GM12878 (cell line): ENCODE results near the gene KBTBD7. TPM values are rescaled to one million over a fixed set of nuclear protein-coding genes. Genes with fewer than 3 reads are reported as not detected.

ENCODE experiments used
- ATAC-seq: fragments of 200-7000 bp; cut with Tn5 transposase; 3 replicates; pipeline ENCODE4 v1.9.1; 2020; ENCODE audit warnings: mild to moderate bottlenecking, moderate library complexity
- BruUV-seq: library from RNA; stranded (reverse); fragments of 400-500 nt; replicated peaks from 2 replicates; lab custom pipeline; 2021; lab: Mats Ljungman, UMichigan
- CTCF ChIA-PET: fragments of 300-600 bp; sonication (Branson Sonifier 250); formaldehyde crosslinking; extraction: SDS; loops from one replicate; lab custom pipeline; 2021; ENCODE audit warnings: inconsistent platforms; lab: Yijun Ruan, JAX
- POLR2A ChIA-PET: fragments of 350-600 bp; formaldehyde crosslinking; extraction: SDS; loops from one replicate; lab custom pipeline; 2021; ENCODE audit warnings: inconsistent platforms; lab: Charles Lee
- RAD21 ChIA-PET: fragments of 300-600 bp; sonication (Branson Sonifier 250); formaldehyde crosslinking; loops from one replicate; lab custom pipeline; 2023; ENCODE audit warnings: antibody characterized with exemption; ENCODE audit not compliant: unreplicated experiment; lab: Charles Lee
- SMC1A ChIA-PET: fragments of 300-600 bp; sonication (Branson Sonifier 250); formaldehyde crosslinking; loops from one replicate; lab custom pipeline; 2023; ENCODE audit not compliant: unreplicated experiment, uncharacterized antibody; lab: Charles Lee
- DNase-seq: peaks from one replicate; pipeline ENCODE4 v3.0.0-alpha.2; 2011; ENCODE audit warnings: low read depth, low spot score
- FAIRE-seq: peaks from 3 replicates; lab custom pipeline; 2011; peaks lifted over from hg19 to GRCh38; lab: Jason Lieb, UNC
- H2AFZ ChIP-seq: 2 replicates; pipeline ENCODE4 v1.6.0; 2011; ENCODE audit warnings: low read depth, low read length, control low read depth; ENCODE audit not compliant: control insufficient read depth
- H3K27ac ChIP-seq: 2 replicates; pipeline ENCODE4 v1.5.1; 2011; ENCODE audit warnings: control low read depth; ENCODE audit not compliant: control insufficient read depth, insufficient read depth
- H3K27me3 ChIP-seq, 2 experiments: replicated peaks in 1 of 2; 2 replicates each; pipeline versions ENCODE4 v1.6.0 to v1.6.1; 2011; ENCODE audit warnings: low read length in 1 of 2; ENCODE audit not compliant: control insufficient read depth in 2 of 2, insufficient read depth in 2 of 2
- H3K36me3 ChIP-seq, 2 experiments: 2 replicates each; pipeline ENCODE4 v1.5.1; 2011; ENCODE audit warnings: low read length in 1 of 2; ENCODE audit not compliant: control insufficient read depth in 2 of 2, insufficient read depth in 2 of 2
- H3K4me1 ChIP-seq: 2 replicates; pipeline ENCODE4 v1.6.1; 2011; ENCODE audit warnings: mild to moderate bottlenecking, low read length, moderate library complexity, mixed read lengths; ENCODE audit not compliant: control insufficient read depth, insufficient read depth
- H3K4me2 ChIP-seq: 2 replicates; pipeline ENCODE4 v1.6.0; 2011; ENCODE audit warnings: control low read depth; ENCODE audit not compliant: control insufficient read depth, insufficient read depth
- H3K4me3 ChIP-seq: fragments of 200-600 bp; sonication (generic); 2 replicates; pipeline ENCODE4 v1.5.1; 2016
- H3K79me2 ChIP-seq: 2 replicates; pipeline ENCODE4 v1.6.0; 2011; ENCODE audit warnings: low read length; ENCODE audit not compliant: control insufficient read depth, insufficient read depth
- H3K9ac ChIP-seq: 2 replicates; pipeline ENCODE4 v1.8.0; 2011; ENCODE audit warnings: low read length, control low read depth, mixed read lengths; ENCODE audit not compliant: control insufficient read depth, insufficient read depth
- H3K9me3 ChIP-seq: replicated peaks from 3 replicates; pipeline ENCODE4 v1.5.1; 2011; ENCODE audit warnings: mild to moderate bottlenecking, low read length; ENCODE audit not compliant: control insufficient read depth, insufficient read depth
- H4K20me1 ChIP-seq: 2 replicates; pipeline ENCODE4 v1.6.0; 2011; ENCODE audit not compliant: control insufficient read depth, insufficient read depth
- CHD1 ChIP-seq: IDR thresholded peaks from 2 replicates; pipeline ENCODE4 v1.6.1; 2012; ENCODE audit warnings: low read depth, low read length, improper control_type of control experiment
- CUX1 ChIP-seq: IDR thresholded peaks from 2 replicates; pipeline ENCODE4 v1.6.1; 2012; ENCODE audit warnings: improper control_type of control experiment, low read depth, low read length; ENCODE audit not compliant: insufficient replicate concordance
- HSF1 ChIP-seq: fragments of 150-350 bp; IDR thresholded peaks from 2 replicates; pipeline ENCODE4 v1.6.1; 2014; ENCODE audit warnings: mild to moderate bottlenecking, low read depth, low read length
- NFIC ChIP-seq: IDR thresholded peaks from 2 replicates; pipeline ENCODE4 v1.6.1; 2012; ENCODE audit warnings: low read depth, mild to moderate bottlenecking, inconsistent platforms, low read length, moderate library complexity
- SUZ12 ChIP-seq: fragments of 200-600 bp; sonication (generic); IDR thresholded peaks from one replicate; pipeline ENCODE4 v1.6.1; 2018; ENCODE audit warnings: antibody characterized with exemption, mild to moderate bottlenecking; ENCODE audit not compliant: unreplicated experiment
- ZBTB11 ChIP-seq: fragments of 450-650 bp; formaldehyde crosslinking; IDR thresholded peaks from 2 replicates; pipeline ENCODE4 v1.5.0; 2022; ENCODE audit warnings: mild to moderate bottlenecking, missing genetic modification characterization
- ZBTB40 ChIP-seq: fragments of 450-650 bp; IDR thresholded peaks from 2 replicates; pipeline ENCODE4 v1.6.1; 2016; ENCODE audit warnings: mild to moderate bottlenecking, moderate library complexity, borderline replicate concordance
- ZNF622 ChIP-seq: fragments of 450-650 bp; IDR thresholded peaks from 2 replicates; pipeline ENCODE4 v1.6.1; 2017; ENCODE audit warnings: mild to moderate bottlenecking, inconsistent platforms
- in situ Hi-C: fragments of 300-500 bp; cut with MboI; formaldehyde crosslinking; loops from 9 replicates; pipeline ENCODE4 v1.14.3; 2018; ENCODE audit warnings: mixed read lengths
- intact Hi-C: fragments of 100-400 bp; cut with micrococcal nuclease; formaldehyde crosslinking; loops from one replicate; pipeline ENCODE4 v1.14.2; 2022; ENCODE audit not compliant: unreplicated experiment
- polyA plus RNA-seq, 11 experiments: library from polyadenylated mRNA; depleted of rRNA in 4 of 11; unstranded in 6 of 11; stranded (reverse) in 5 of 11; fragments of >200 nt; fragmentation: Nextera tagmentation in 4 of 11; fragmentation: Illumina TruSeq in 1 of 11; extraction: Ambion mirVana in 4 of 11; extraction: Trizol in 1 of 11; gene quantifications; 1 replicate in 1 of 11; 2 replicates in 10 of 11; pipeline versions ENCODE4 v1.2.1 to v1.2.3, GENCODE V29; 2011 to 2016; ENCODE audit warnings: inconsistent platforms in 2 of 11, missing spikeins in 2 of 11, low read depth in 1 of 11
- total RNA-seq, 4 experiments: library from RNA; depleted of rRNA in 3 of 4; stranded (reverse); fragments of >200 nt in 3 of 4; fragmentation: Illumina TruSeq in 1 of 4; extraction: Trizol in 1 of 4; gene quantifications; 2 replicates each; pipeline versions ENCODE4 v1.2.1 to v1.2.3, GENCODE V29; 2013 to 2021

KBTBD7 gene
- total and polyA plus RNA-seq, 10 of the 15 experiments (the other 5 are each of a cell fraction or from before 2014, with no cell fraction given) = 1.8 to 6.0 (median 4.3) TPM

GRCh38 chr13:41211062-41211461, 16.7 kb upstream of the KBTBD7 start (continued):
- TF ChIP-seq ZBTB11 (CRISPR knock-in tag) = no peak
- TF ChIP-seq, all 136 proteins: peak for 0

GRCh38 chr13:41206467-41206866, 12.1 kb upstream of the KBTBD7 start:
- ChIA-PET SMC1A (no interaction called here), POLR2A (interaction anchor here (0.5 kb wide), 1 partner anchor 53 kb away, joined by 3 read pairs; no protein-coding TSS in a partner anchor), CTCF (no interaction called here), RAD21 (no interaction called here)
- Histone ChIP-seq H3K9me3 (no peaks in the 10 kb centered on the region; the same call in 2 of the 3 replicates), H3K4me2 (no peak overlapping the region), H4K20me1 (no peaks in the 10 kb centered on the region), H3K79me2 (no peaks in the 10 kb centered on the region), H3K36me3 (no peaks in the 10 kb centered on the region), H3K9ac (no peak overlapping the region), H3K4me3 (no peak overlapping the region), H3K4me1 (no peaks in the 10 kb centered on the region), H3K27me3 (no peaks in the 10 kb centered on the region), H2AFZ (no peak overlapping the region), H3K27ac (no peak overlapping the region)
- DNase-seq = no peak
- BruUV-seq = no TSS peak
- no peak for ATAC-seq
- intact Hi-C loops = no loop called here
- FAIRE-seq = no peak
- in situ Hi-C loops = no loop called here
- no peak for TF ChIP-seq CHD1
- no peak for TF ChIP-seq CUX1
- no peak for TF ChIP-seq HSF1
- TF ChIP-seq SUZ12 = no peak
- no peak for TF ChIP-seq ZBTB40
- no peak for TF ChIP-seq ZNF622
- no peak for TF ChIP-seq NFIC
